ENCODE measurements around the gene HNRNPA3. TPM values are rescaled to one million over a fixed set of nuclear protein-coding genes. Genes with fewer than 3 reads are reported as not detected.

HNRNPA3 gene
- total and polyA plus RNA-seq, 2 of the 13 experiments (the other 11 are each of a cell fraction or from before 2014, with no cell fraction given): 73.3 to 97.7 TPM

GRCh38 chr2:177187631-177188312 lies 24.8 kb upstream of the HNRNPA3 start (continued):
- TF ChIP-seq POLR2G (IDR thresholded peaks at IDR 0.05; ENCODE audit: low read depth, low read length): peak; percentile 86
- TF ChIP-seq SIN3B (IDR thresholded peaks at IDR 0.05; ENCODE audit: low read length): 0 out of 2 replicates have a peak, but pooled peaks have one; percentile 39
- TF ChIP-seq, protein P1, sequence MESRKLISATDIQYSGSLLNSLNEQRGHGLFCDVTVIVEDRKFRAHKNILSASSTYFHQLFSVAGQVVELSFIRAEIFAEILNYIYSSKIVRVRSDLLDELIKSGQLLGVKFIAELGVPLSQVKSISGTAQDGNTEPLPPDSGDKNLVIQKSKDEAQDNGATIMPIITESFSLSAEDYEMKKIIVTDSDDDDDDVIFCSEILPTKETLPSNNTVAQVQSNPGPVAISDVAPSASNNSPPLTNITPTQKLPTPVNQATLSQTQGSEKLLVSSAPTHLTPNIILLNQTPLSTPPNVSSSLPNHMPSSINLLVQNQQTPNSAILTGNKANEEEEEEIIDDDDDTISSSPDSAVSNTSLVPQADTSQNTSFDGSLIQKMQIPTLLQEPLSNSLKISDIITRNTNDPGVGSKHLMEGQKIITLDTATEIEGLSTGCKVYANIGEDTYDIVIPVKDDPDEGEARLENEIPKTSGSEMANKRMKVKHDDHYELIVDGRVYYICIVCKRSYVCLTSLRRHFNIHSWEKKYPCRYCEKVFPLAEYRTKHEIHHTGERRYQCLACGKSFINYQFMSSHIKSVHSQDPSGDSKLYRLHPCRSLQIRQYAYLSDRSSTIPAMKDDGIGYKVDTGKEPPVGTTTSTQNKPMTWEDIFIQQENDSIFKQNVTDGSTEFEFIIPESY (CRISPR knock-in tag; IDR thresholded peaks at IDR 0.05): peak; percentile 79
- TF ChIP-seq GMEB2 (CRISPR knock-in tag; IDR thresholded peaks at IDR 0.05; ENCODE audit: low read depth): no peak
- TF ChIP-seq SATB2 (CRISPR knock-in tag; IDR thresholded peaks at IDR 0.05): no peak
- peak; percentile 66; the same call in 1 of the 2 replicates for TF ChIP-seq AKAP8 (CRISPR knock-in tag; IDR thresholded peaks at IDR 0.05)
- TF ChIP-seq FOSL2 (CRISPR knock-in tag; IDR thresholded peaks at IDR 0.05): peak; percentile 94
- TF ChIP-seq DZIP1 (CRISPR knock-in tag; IDR thresholded peaks at IDR 0.05): no peak
- TF ChIP-seq ZZZ3 (CRISPR knock-in tag; IDR thresholded peaks at IDR 0.05; ENCODE audit: borderline replicate concordance): peak; percentile 73; the same call in 1 of the 2 replicates
- TF ChIP-seq ZNF510 (CRISPR knock-in tag; IDR thresholded peaks at IDR 0.05; ENCODE audit: low read depth): peak; percentile 94; the same call in 1 of the 2 replicates
- TF ChIP-seq ZUFSP (CRISPR knock-in tag; IDR thresholded peaks at IDR 0.05; ENCODE audit: borderline replicate concordance): no peak
- TF ChIP-seq ZNF839 (CRISPR knock-in tag; IDR thresholded peaks at IDR 0.05; ENCODE audit: borderline replicate concordance): no peak
- TF ChIP-seq XBP1 (CRISPR knock-in tag; IDR thresholded peaks at IDR 0.05): no peak
- TF ChIP-seq RBFOX2 (IDR thresholded peaks at IDR 0.05; ENCODE audit: low read depth, low read length): peak; percentile 66; the same call in 1 of the 2 replicates
- TF ChIP-seq, protein P2, sequence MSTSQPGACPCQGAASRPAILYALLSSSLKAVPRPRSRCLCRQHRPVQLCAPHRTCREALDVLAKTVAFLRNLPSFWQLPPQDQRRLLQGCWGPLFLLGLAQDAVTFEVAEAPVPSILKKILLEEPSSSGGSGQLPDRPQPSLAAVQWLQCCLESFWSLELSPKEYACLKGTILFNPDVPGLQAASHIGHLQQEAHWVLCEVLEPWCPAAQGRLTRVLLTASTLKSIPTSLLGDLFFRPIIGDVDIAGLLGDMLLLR (CRISPR knock-in tag; IDR thresholded peaks at IDR 0.05): no peak
- TF ChIP-seq ZNF430 (CRISPR knock-in tag; IDR thresholded peaks at IDR 0.05): peak; percentile 78; the same call in 1 of the 2 replicates
- TF ChIP-seq JUNB (CRISPR knock-in tag; IDR thresholded peaks at IDR 0.05; ENCODE audit: borderline replicate concordance): no peak; the same call in 1 of the 2 replicates
- 0 out of 2 replicates have a peak, but pooled peaks have one; percentile 73 for TF ChIP-seq CAMTA2 (CRISPR knock-in tag; IDR thresholded peaks at IDR 0.05; ENCODE audit: borderline replicate concordance)
- no peak for TF ChIP-seq PBX3 (CRISPR knock-in tag; IDR thresholded peaks at IDR 0.05; ENCODE audit: borderline replicate concordance)

Measured in HepG2 (cell line).